Measurements from ENCODE around the gene UGT1A3. TPM values are rescaled to one million over a fixed set of nuclear protein-coding genes. Genes with fewer than 3 reads are reported as not detected.

The UGT1A3 gene
- total and polyA plus RNA-seq, 10 of the 15 experiments (the other 5 are each of a cell fraction or from before 2014, with no cell fraction given) = not detected

GRCh38 chr2:233796254-233796653, 67.4 kb downstream of the UGT1A3 start:
- DNase-seq (ENCODE audit: low read depth, low spot score) = no peak
- no peak for FAIRE-seq
- ChIA-PET POLR2A (no interaction called here), RAD21 (ENCODE audit: unreplicated experiment) (no interaction called here), SMC1A (ENCODE audit: uncharacterized antibody, unreplicated experiment) (no interaction called here), CTCF (interaction anchor here (0.7 kb wide), 1 partner anchor 16 kb away, joined by 3 read pairs; no protein-coding TSS in a partner anchor)
- H3K4me1 ChIP-seq (ENCODE audit: control insufficient read depth, insufficient read depth, low read length) = no peaks in the 10 kb centered on the region
- 38% methylated on average over 8 of the region's 9 CpGs for WGBS (ENCODE audit: insufficient coverage, insufficient replicate concordance, low lambda C conversion rate, missing lambda C conversion rate)
- no peak overlapping the region for H3K9ac ChIP-seq (ENCODE audit: control insufficient read depth, insufficient read depth, low read length)
- no peaks in the 10 kb centered on the region for H3K36me3 ChIP-seq (ENCODE audit: control insufficient read depth in 2 of 2, insufficient read depth in 2 of 2, low read length in 1 of 2)
- H3K27me3 ChIP-seq (replicated peaks in 1 of 2; ENCODE audit: control insufficient read depth in 2 of 2, insufficient read depth in 2 of 2, low read length in 1 of 2) = no peaks in the 10 kb centered on the region; a peak in 2 of 4 replicates
- no TSS peak for BruUV-seq (replicated peaks)
- no peak overlapping the region for H3K27ac ChIP-seq (ENCODE audit: control insufficient read depth, insufficient read depth)
- H3K9me3 ChIP-seq (replicated peaks; ENCODE audit: control insufficient read depth, insufficient read depth, low read length) = no peaks in the 10 kb centered on the region
- H3K79me2 ChIP-seq (ENCODE audit: control insufficient read depth, insufficient read depth, low read length) = no peaks in the 10 kb centered on the region
- in situ Hi-C loops (cut with MboI) = no loop called here
- ATAC-seq = no peak
- no peak overlapping the region for H2AFZ ChIP-seq (ENCODE audit: control insufficient read depth, low read depth, low read length)
- H3K4me2 ChIP-seq (ENCODE audit: control insufficient read depth, insufficient read depth) = no peak overlapping the region
- TF ChIP-seq CEBPZ (IDR thresholded peaks at IDR 0.05; ENCODE audit: low read depth, low read length) = no peak
- intact Hi-C loops (cut with micrococcal nuclease; ENCODE audit: unreplicated experiment) = no loop called here
- no peaks in the 10 kb centered on the region for H4K20me1 ChIP-seq (ENCODE audit: control insufficient read depth, insufficient read depth)
- no peak overlapping the region for H3K4me3 ChIP-seq

GRCh38 chr2:233798335-233799086, 69.7 kb downstream of the UGT1A3 start:
- intact Hi-C loops (cut with micrococcal nuclease; ENCODE audit: unreplicated experiment) (no loop called here), in situ Hi-C loops (cut with MboI) (no loop called here)
- H4K20me1 ChIP-seq (ENCODE audit: control insufficient read depth, insufficient read depth) = no peaks in the 10 kb centered on the region
- FAIRE-seq = no peak
- no peaks in the 10 kb centered on the region for H3K9me3 ChIP-seq (replicated peaks; ENCODE audit: control insufficient read depth, insufficient read depth, low read length)
- H3K4me1 ChIP-seq (ENCODE audit: control insufficient read depth, insufficient read depth, low read length) = no peaks in the 10 kb centered on the region
- POLR2A ChIA-PET = no interaction called here
- CTCF ChIA-PET = no interaction called here
- H3K36me3 ChIP-seq (ENCODE audit: control insufficient read depth in 2 of 2, insufficient read depth in 2 of 2, low read length in 1 of 2) = no peaks in the 10 kb centered on the region
- H2AFZ ChIP-seq (ENCODE audit: control insufficient read depth, low read depth, low read length) = no peak overlapping the region
- no peak overlapping the region for H3K4me2 ChIP-seq (ENCODE audit: control insufficient read depth, insufficient read depth)
- H3K4me3 ChIP-seq = no peak overlapping the region
- no peak for ATAC-seq
- H3K79me2 ChIP-seq (ENCODE audit: control insufficient read depth, insufficient read depth, low read length) = no peaks in the 10 kb centered on the region
- 27% methylated on average over 14 of the region's 14 CpGs for WGBS (ENCODE audit: insufficient coverage, insufficient replicate concordance, low lambda C conversion rate, missing lambda C conversion rate)
- no peaks in the 10 kb centered on the region; a peak in 2 of 4 replicates for H3K27me3 ChIP-seq (replicated peaks in 1 of 2; ENCODE audit: control insufficient read depth in 2 of 2, insufficient read depth in 2 of 2, low read length in 1 of 2)
- H3K27ac ChIP-seq (ENCODE audit: control insufficient read depth, insufficient read depth) = no peak overlapping the region
- no TSS peak for BruUV-seq (replicated peaks)
- H3K9ac ChIP-seq (ENCODE audit: control insufficient read depth, insufficient read depth, low read length) = no peak overlapping the region
- RAD21 ChIA-PET (ENCODE audit: unreplicated experiment) = no interaction called here
- SMC1A ChIA-PET (ENCODE audit: uncharacterized antibody, unreplicated experiment) = no interaction called here
- no peak for DNase-seq (ENCODE audit: low read depth, low spot score)
- TF ChIP-seq EZH2 (IDR thresholded peaks at IDR 0.05; ENCODE audit: borderline replicate concordance, control insufficient read depth, low read depth, low read length) (no peak), SUZ12 (IDR thresholded peaks at IDR 0.05; ENCODE audit: unreplicated experiment) (no peak), CEBPZ (IDR thresholded peaks at IDR 0.05; ENCODE audit: low read depth, low read length) (no peak)

Measured in GM12878 (cell line).